ENCODE data around the gene PRRC2A. TPM values are rescaled to one million over a fixed set of nuclear protein-coding genes. Genes with fewer than 3 reads are reported as not detected.

Gene PRRC2A
- polyA plus RNA-seq, 3 donors from 2014 or later = 2.3 to 13.4 TPM; not detected in 1

- peaks cover 18 to 37% (median 27%) of the 10 kb centered on the region in 3 donors for H3K36me3 Mint-ChIP-seq
These were observed 2.2 kb downstream of the PRRC2A start for GRCh38 chr6:31622684-31623091.

GRCh38 chr6:31624070-31624469 is 3.6 kb downstream of the PRRC2A start:
- Mint-ChIP-seq H3K27ac (peak overlapping the region in 1 of 6 donors; percentile 9), H3K36me3 (peaks cover 28 to 46% (median 28%) of the 10 kb centered on the region in 3 donors), H3K4me1 (peaks cover 26 to 29% of the 10 kb centered on the region in 2 donors), H3K4me3 (no peak overlapping the region), H3K9me3 (no peaks in the 10 kb centered on the region), H3K27me3 (ENCODE audit: low read depth in 3 of 3) (peaks cover 11 to 17% (median 14%) of the 10 kb centered on the region in 3 donors)
- no peak for DNase-seq

More at GRCh38 chr6:31622684-31623091, 2.2 kb downstream of the PRRC2A start:
- Mint-ChIP-seq H3K4me1 (peaks cover 26 to 29% of the 10 kb centered on the region in 2 donors), H3K9me3 (no peaks in the 10 kb centered on the region), H3K27me3 (ENCODE audit: low read depth in 3 of 3) (peaks cover 11 to 15% (median 14%) of the 10 kb centered on the region in 3 donors), H3K4me3 (peak overlapping the region in 2 of 5 donors; percentile 18 to 90), H3K27ac (peak overlapping the region; percentile 80 to 98 (median 97))
- DNase-seq = no peak

- Mint-ChIP-seq H3K4me3 (no peak overlapping the region), H3K27ac (peak overlapping the region in 3 of 6 donors; percentile 5 to 29 (median 8))
These were observed 6.4 kb downstream of the PRRC2A start for GRCh38 chr6:31626952-31627351.

DNA sequence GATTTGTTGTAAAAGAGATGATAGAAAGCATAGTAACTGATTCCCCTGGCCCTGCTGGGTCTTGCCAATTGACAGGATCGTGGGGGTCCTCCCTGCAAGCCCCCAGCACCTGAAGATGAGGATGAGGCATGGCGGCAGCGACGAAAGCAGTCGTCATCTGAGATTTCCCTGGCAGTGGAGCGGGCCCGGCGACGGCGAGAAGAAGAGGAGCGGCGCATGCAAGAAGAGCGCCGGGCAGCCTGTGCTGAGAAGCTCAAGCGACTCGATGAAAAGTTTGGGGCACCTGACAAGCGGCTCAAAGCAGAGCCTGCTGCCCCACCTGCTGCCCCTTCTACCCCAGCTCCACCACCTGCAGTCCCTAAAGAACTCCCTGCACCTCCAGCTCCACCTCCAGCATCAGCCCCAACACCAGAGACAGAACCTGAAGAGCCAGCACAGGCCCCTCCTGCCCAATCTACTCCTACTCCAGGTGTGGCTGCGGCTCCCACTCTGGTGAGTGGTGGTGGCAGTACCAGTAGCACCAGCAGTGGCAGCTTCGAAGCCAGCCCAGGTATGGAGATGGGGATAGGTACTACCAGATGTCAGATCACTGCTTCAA is 7.3 kb downstream of the PRRC2A start:
- Mint-ChIP-seq H3K36me3 (peaks cover 28 to 61% (median 43%) of the 10 kb centered on the region in 3 donors), H3K4me3 (no peak overlapping the region), H3K27me3 (ENCODE audit: low read depth in 3 of 3) (peaks cover 0 to 2% (median 2%) of the 10 kb centered on the region in 3 donors), H3K27ac (peak overlapping the region in 2 of 6 donors; percentile 29 to 43), H3K4me1 (peaks cover 0 to 2% of the 10 kb centered on the region in 2 donors), H3K9me3 (no peaks in the 10 kb centered on the region)
- no peak for DNase-seq

More at GRCh38 chr6:31626952-31627351, 6.4 kb downstream of the PRRC2A start:
- peaks cover 0 to 2% (median 0%) of the 10 kb centered on the region in 3 donors for H3K27me3 Mint-ChIP-seq (ENCODE audit: low read depth in 3 of 3)
- no peaks in the 10 kb centered on the region for H3K9me3 Mint-ChIP-seq
- H3K4me1 Mint-ChIP-seq = peaks cover 8 to 10% of the 10 kb centered on the region in 2 donors
- no peak for DNase-seq
- H3K36me3 Mint-ChIP-seq = peaks cover 28 to 61% (median 43%) of the 10 kb centered on the region in 3 donors

DNA sequence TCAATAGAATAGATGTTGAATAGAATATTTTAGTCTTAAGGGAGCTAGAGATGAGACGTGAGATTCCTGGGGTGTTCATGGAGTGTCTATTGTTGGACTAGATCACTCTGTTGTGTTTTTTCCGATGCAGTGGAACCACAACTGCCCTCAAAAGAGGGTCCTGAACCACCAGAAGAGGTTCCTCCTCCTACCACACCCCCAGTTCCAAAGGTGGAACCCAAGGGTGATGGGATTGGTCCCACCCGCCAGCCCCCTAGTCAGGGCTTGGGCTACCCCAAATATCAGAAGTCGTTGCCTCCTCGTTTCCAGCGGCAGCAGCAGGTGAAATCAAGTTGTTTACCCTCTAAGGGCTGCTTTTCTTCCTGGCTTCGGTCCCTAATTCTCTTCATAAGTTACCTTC is 8.5 kb downstream of the PRRC2A start:
- H3K27ac Mint-ChIP-seq = peak overlapping the region in 1 of 6 donors; percentile 78
- peaks cover 23 to 58% (median 41%) of the 10 kb centered on the region in 3 donors for H3K36me3 Mint-ChIP-seq
- no peaks in the 10 kb centered on the region for H3K9me3 Mint-ChIP-seq
- no peak for DNase-seq
- peaks cover 0 to 2% (median 2%) of the 10 kb centered on the region in 3 donors for H3K27me3 Mint-ChIP-seq (ENCODE audit: low read depth in 3 of 3)
- H3K4me1 Mint-ChIP-seq = no peaks in the 10 kb centered on the region
- no peak overlapping the region for H3K4me3 Mint-ChIP-seq

DNA sequence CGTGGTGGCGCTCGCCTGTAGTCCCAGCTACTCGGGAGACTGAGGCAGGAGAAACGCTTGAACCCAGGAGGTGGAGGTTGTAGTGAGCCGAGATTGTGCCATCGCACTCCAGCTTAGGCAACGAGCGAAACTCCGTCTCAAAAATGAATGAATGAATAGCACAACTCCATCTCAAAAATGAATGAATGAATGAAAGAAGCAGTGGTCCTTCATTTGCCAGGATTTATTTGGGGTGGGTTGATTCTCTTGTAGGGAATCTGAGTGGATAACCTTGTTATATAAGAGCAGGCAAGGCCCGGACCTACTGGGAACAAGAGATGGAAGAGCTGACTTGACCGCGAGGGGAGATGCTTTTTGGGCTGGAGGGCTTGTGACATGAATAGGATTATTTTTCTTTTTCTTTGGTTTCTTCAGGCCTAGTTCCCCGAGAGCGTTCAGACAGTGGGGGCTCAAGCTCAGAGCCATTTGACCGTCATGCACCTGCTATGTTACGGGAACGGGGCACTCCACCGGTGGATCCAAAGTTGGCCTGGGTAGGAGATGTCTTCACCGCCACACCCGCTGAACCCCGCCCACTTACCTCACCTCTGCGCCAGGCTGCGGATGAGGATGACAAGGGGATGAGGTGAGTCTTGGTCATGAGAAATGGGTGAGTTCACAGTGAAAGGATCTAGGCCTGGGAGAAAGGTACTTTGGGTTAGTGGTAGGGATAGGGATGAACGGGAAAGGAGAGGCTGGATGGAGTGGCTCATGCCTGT is 9.8 kb downstream of the PRRC2A start:
- Mint-ChIP-seq H3K36me3 (peaks cover 19 to 55% (median 45%) of the 10 kb centered on the region in 3 donors), H3K4me1 (no peaks in the 10 kb centered on the region), H3K27me3 (ENCODE audit: low read depth in 3 of 3) (peaks cover 2 to 5% (median 2%) of the 10 kb centered on the region in 3 donors), H3K4me3 (no peak overlapping the region), H3K9me3 (no peaks in the 10 kb centered on the region), H3K27ac (peak overlapping the region in 1 of 6 donors; percentile 17)
- no peak for DNase-seq

DNA sequence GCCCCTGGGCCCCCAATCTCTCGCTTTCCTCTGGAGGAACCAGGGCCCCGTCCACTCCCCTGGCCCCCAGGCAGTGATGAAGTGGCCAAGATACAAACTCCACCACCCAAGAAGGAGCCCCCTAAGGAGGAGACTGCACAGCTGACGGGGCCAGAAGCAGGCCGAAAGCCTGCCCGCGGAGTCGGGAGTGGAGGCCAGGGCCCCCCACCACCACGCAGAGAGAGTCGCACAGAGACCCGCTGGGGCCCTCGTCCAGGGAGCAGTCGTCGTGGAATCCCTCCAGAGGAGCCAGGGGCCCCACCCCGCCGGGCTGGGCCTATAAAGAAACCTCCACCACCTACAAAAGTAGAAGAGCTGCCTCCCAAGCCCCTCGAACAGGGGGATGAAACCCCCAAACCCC is 10.7 kb downstream of the PRRC2A start:
- Mint-ChIP-seq H3K4me3 (no peak overlapping the region), H3K27ac (no peak overlapping the region), H3K9me3 (no peaks in the 10 kb centered on the region), H3K27me3 (ENCODE audit: low read depth in 3 of 3) (peaks cover 2 to 7% (median 3%) of the 10 kb centered on the region in 3 donors), H3K4me1 (no peaks in the 10 kb centered on the region), H3K36me3 (peaks cover 17 to 54% (median 44%) of the 10 kb centered on the region in 3 donors)
- no peak for DNase-seq

GRCh38 chr6:31631681-31632278 is 11.3 kb downstream of the PRRC2A start:
- Mint-ChIP-seq H3K36me3 (peaks cover 12 to 52% (median 44%) of the 10 kb centered on the region in 3 donors), H3K27me3 (ENCODE audit: low read depth in 3 of 3) (peaks cover 2 to 7% (median 5%) of the 10 kb centered on the region in 3 donors), H3K27ac (peak overlapping the region in 1 of 6 donors; percentile 64), H3K4me1 (no peaks in the 10 kb centered on the region), H3K4me3 (no peak overlapping the region), H3K9me3 (no peaks in the 10 kb centered on the region)
- no peak for DNase-seq

DNA sequence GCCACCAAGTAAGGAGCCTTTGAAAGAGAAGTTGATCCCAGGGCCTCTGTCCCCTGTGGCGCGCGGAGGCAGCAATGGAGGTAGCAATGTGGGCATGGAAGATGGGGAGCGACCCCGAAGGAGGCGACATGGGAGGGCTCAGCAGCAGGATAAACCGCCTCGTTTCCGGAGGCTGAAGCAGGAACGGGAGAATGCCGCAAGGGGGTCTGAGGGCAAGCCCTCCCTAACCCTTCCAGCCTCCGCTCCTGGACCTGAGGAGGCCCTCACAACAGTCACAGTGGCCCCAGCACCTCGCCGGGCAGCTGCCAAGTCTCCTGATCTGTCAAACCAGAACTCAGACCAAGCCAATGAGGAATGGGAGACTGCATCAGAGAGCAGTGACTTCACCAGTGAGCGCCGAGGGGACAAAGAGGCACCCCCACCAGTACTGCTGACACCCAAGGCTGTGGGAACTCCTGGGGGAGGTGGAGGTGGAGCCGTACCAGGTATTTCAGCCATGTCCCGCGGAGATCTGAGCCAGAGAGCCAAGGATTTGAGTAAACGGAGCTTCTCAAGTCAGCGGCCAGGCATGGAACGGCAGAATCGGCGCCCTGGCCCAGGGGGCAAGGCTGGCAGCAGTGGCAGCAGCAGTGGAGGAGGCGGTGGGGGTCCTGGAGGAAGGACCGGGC is 11.9 kb downstream of the PRRC2A start:
- peak overlapping the region in 2 of 6 donors; percentile 13 to 81 for H3K27ac Mint-ChIP-seq
- no peaks in the 10 kb centered on the region for H3K9me3 Mint-ChIP-seq
- DNase-seq = no peak
- H3K4me3 Mint-ChIP-seq = no peak overlapping the region
- H3K27me3 Mint-ChIP-seq (ENCODE audit: low read depth in 3 of 3) = peaks cover 2 to 7% (median 5%) of the 10 kb centered on the region in 3 donors
- H3K36me3 Mint-ChIP-seq = peaks cover 7 to 47% (median 39%) of the 10 kb centered on the region in 3 donors
- no peaks in the 10 kb centered on the region for H3K4me1 Mint-ChIP-seq

DNA sequence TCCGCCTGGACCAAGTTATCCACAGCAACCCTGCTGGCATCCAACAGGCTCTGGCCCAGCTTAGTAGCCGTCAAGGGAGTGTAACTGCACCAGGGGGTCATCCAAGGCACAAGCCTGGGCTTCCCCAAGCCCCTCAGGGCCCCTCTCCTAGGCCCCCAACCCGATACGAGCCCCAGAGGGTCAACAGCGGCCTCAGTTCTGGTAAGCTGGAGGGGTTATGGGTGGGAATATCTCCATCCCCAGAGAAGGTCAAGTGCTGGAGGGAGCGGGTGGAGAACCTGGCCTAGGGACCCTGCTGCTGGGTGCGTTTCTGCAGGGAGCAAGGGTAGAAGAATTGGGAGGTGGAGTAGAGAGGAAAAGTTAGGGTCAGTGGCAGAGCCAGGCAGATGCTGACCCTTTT is 12.9 kb downstream of the PRRC2A start:
- peaks cover 4 to 39% (median 31%) of the 10 kb centered on the region in 3 donors for H3K36me3 Mint-ChIP-seq

DNA sequence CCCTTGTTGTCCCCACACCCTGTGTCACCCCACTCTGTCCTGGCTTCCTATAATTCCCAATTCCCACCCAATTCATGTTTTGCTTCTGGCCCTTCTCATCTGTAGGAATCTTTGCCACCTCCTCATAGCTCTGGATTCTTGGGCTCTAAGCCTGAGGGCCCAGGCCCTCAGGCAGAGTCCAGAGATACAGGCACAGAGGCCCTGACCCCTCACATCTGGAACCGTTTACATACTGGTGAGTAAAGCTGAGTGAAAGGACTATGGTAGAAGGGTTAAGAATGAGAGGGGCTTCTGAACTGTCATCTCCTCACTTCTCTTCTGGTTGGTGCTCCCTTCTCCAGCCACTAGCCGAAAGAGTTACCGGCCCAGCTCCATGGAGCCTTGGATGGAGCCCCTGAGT is 13.6 kb downstream of the PRRC2A start:
- H3K4me3 Mint-ChIP-seq = no peak overlapping the region
- DNase-seq = no peak
- H3K27ac Mint-ChIP-seq = peak overlapping the region in 2 of 6 donors; percentile 66 to 74
- H3K36me3 Mint-ChIP-seq = peaks cover 4 to 36% (median 26%) of the 10 kb centered on the region in 3 donors
- H3K9me3 Mint-ChIP-seq = no peaks in the 10 kb centered on the region
- peaks cover 2 to 7% (median 3%) of the 10 kb centered on the region in 3 donors for H3K27me3 Mint-ChIP-seq (ENCODE audit: low read depth in 3 of 3)
- H3K4me1 Mint-ChIP-seq = no peaks in the 10 kb centered on the region

More for the DNA sequence above, 12.9 kb downstream of the PRRC2A start:
- H3K9me3 Mint-ChIP-seq = no peaks in the 10 kb centered on the region
- peaks cover 2 to 7% (median 3%) of the 10 kb centered on the region in 3 donors for H3K27me3 Mint-ChIP-seq (ENCODE audit: low read depth in 3 of 3)
- H3K4me3 Mint-ChIP-seq = no peak overlapping the region
- DNase-seq = no peak
- H3K4me1 Mint-ChIP-seq = no peaks in the 10 kb centered on the region
- H3K27ac Mint-ChIP-seq = peak overlapping the region in 2 of 6 donors; percentile 40 to 66

DNA sequence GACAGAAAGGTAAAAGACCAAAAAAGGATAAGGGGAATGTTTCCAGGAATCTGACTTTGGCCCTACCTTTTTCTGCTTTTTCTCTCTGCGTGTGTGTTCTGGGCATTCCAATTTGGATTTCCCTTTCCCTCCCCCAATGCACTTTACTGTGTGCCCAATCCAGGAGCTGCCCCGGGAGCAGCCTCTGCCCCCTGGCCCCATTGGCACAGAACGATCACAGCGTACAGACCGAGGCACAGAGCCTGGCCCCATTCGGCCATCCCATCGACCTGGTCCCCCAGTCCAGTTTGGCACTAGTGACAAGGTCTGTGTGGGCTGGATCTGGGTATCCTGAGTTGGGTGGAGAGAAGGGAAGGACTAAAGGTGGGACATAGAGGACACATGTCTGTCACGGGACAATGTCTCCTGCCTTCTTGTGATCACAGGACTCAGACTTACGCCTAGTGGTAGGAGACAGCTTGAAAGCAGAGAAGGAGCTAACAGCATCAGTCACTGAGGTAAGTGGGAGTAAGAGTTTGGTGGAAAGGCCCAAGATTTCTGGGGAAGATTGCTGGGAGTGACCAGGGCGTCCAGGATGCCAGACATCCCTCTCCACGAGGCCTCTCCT is 14.6 kb downstream of the PRRC2A start:
- Mint-ChIP-seq H3K9me3 (no peaks in the 10 kb centered on the region), H3K36me3 (peaks cover 4 to 35% (median 19%) of the 10 kb centered on the region in 3 donors), H3K27me3 (ENCODE audit: low read depth in 3 of 3) (peaks cover 2 to 7% (median 3%) of the 10 kb centered on the region in 3 donors), H3K4me3 (no peak overlapping the region), H3K27ac (peak overlapping the region in 2 of 6 donors; percentile 33 to 55), H3K4me1 (no peaks in the 10 kb centered on the region)
- no peak for DNase-seq
